ENCODE measurements around the gene KRTAP10-10.
"Not testable (repeated sequence)": the region's sequence is repeated elsewhere in the genome, so short reads cannot be mapped to it uniquely, and the experiment has no call there.

The KRTAP10-10 gene

DNA sequence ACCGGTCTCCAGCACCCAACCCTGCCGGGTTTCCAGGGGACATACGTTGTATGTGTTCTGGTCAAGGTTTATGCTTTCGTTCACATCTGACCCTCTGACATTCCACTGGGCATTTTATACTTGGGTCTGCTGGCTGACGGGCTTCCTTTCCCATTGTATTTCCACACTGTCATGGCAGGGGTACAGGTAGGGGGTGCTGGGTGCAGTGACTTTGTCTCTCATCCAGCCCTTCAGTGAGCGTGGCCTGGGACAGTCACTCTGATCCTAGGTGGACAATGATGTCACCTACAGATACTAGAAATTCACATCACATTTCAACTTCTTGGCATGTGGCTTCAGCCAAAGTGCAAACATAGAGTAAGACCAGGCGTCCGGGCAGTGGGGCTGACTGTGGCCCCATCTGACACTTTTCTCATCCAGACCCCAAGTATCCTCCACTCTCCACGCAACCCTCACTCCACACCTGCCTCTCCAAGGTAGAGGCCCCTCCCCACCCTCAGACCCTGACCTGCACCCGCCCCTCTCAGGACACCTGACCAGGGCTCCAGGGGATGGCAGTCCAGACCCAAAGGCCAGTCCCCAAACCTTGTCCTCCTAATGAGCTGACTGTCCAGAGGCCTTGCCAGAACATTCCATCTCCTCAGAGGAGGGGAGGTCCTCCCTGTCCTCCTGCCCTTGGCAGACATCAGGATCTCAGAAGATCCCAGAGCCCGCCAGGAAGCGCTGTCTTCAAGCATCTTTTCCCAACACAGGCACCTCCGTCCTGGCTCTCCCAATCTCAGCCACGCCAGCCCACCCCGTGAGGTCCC is 743 bp upstream of the KRTAP10-10 start:
- DNase-seq (ENCODE audit: low read depth in 1 of 2, low spot score in 1 of 2) = no peak
- no peak overlapping the region for H3K27ac ChIP-seq (replicated peaks)
- H3K27me3 ChIP-seq (ENCODE audit: insufficient read depth, poor library complexity, severe bottlenecking) = no peaks in the 10 kb centered on the region
- no peak for TF ChIP-seq GABPA (IDR thresholded peaks at IDR 0.05; ENCODE audit: low read depth)
- TF ChIP-seq POLR2AphosphoS5 (IDR thresholded peaks at IDR 0.05; ENCODE audit: low read depth) = no peak
- TF ChIP-seq, protein P1, sequence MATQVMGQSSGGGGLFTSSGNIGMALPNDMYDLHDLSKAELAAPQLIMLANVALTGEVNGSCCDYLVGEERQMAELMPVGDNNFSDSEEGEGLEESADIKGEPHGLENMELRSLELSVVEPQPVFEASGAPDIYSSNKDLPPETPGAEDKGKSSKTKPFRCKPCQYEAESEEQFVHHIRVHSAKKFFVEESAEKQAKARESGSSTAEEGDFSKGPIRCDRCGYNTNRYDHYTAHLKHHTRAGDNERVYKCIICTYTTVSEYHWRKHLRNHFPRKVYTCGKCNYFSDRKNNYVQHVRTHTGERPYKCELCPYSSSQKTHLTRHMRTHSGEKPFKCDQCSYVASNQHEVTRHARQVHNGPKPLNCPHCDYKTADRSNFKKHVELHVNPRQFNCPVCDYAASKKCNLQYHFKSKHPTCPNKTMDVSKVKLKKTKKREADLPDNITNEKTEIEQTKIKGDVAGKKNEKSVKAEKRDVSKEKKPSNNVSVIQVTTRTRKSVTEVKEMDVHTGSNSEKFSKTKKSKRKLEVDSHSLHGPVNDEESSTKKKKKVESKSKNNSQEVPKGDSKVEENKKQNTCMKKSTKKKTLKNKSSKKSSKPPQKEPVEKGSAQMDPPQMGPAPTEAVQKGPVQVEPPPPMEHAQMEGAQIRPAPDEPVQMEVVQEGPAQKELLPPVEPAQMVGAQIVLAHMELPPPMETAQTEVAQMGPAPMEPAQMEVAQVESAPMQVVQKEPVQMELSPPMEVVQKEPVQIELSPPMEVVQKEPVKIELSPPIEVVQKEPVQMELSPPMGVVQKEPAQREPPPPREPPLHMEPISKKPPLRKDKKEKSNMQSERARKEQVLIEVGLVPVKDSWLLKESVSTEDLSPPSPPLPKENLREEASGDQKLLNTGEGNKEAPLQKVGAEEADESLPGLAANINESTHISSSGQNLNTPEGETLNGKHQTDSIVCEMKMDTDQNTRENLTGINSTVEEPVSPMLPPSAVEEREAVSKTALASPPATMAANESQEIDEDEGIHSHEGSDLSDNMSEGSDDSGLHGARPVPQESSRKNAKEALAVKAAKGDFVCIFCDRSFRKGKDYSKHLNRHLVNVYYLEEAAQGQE (IDR thresholded peaks at IDR 0.05; ENCODE audit: insufficient replicate concordance, low read depth) = no peak
- TF ChIP-seq, protein P2, sequence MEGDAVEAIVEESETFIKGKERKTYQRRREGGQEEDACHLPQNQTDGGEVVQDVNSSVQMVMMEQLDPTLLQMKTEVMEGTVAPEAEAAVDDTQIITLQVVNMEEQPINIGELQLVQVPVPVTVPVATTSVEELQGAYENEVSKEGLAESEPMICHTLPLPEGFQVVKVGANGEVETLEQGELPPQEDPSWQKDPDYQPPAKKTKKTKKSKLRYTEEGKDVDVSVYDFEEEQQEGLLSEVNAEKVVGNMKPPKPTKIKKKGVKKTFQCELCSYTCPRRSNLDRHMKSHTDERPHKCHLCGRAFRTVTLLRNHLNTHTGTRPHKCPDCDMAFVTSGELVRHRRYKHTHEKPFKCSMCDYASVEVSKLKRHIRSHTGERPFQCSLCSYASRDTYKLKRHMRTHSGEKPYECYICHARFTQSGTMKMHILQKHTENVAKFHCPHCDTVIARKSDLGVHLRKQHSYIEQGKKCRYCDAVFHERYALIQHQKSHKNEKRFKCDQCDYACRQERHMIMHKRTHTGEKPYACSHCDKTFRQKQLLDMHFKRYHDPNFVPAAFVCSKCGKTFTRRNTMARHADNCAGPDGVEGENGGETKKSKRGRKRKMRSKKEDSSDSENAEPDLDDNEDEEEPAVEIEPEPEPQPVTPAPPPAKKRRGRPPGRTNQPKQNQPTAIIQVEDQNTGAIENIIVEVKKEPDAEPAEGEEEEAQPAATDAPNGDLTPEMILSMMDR (IDR thresholded peaks at IDR 0.05; ENCODE audit: insufficient read depth, low read length) = no peak
- no peak for TF ChIP-seq SPI1 (IDR thresholded peaks at IDR 0.05; ENCODE audit: borderline replicate concordance, low read depth)
- no peak overlapping the region for H3K4me3 ChIP-seq (replicated peaks; ENCODE audit: insufficient read depth, low read length)

DNA sequence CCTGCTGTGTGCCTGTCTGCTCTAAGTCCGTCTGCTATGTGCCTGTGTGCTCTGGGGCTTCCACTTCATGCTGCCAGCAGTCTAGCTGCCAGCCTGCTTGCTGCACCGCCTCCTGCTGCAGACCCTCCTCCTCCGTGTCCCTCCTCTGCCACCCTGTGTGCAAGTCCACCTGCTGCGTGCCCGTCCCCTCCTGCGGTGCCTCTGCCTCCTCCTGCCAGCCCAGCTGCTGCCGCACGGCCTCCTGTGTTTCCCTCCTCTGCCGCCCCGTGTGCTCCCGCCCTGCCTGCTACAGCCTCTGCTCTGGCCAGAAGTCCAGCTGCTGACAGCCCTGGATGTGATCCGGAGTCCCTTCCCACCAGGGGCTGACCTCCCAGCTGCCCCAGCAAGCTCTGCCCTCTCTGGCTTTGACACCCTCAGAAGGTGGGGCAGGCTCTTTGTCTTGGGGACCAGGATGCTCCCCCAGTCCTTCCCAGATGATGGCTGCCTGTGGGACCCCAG is 744 bp downstream of the KRTAP10-10 start:
- H3K27ac ChIP-seq (replicated peaks); H3K27me3 ChIP-seq (ENCODE audit: insufficient read depth, poor library complexity, severe bottlenecking); DNase-seq (ENCODE audit: low read depth in 1 of 2, low spot score in 1 of 2); H3K4me3 ChIP-seq (replicated peaks; ENCODE audit: insufficient read depth, low read length): not testable (repeated sequence)

DNA sequence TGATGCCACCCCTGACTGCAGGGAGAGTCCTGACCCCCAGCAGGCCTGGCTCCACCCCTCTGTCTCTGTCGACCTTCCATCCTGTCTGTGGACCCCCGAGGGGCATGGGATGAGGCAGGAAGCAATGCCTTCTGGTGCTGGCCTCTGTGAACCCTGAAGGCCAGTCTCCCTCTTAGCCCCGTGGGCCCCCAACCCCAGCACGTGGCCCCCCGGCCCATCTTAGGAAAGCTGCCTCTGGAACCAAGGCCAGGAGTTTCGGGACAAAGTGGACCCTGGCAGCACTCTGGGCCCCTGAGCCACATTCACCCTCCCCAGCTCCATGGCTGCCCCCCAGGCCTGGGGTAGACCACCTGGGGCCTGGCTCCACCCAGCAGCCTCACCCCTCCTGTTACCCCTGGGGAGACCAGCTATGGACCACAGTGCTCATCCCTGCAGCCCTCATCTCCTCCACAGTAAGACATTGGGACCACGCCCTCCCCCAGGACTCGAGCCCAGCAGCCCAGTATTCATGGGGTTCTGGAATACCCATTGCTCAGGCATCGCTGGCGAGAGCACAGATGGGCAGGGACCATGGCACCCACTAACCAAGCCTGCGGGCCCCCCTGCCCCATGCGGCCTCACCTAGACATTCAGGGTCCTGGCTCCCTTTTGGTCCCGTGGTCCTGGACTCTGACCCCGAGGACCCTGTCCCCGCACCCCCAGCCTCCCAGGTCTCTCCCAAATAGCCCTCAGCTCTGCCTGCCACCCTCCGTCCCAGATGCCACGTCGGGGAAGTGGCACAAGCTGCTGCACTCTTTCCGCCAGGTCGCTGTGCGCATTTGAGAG is 1.6 kb downstream of the KRTAP10-10 start:
- H3K27ac ChIP-seq (replicated peaks); H3K27me3 ChIP-seq (ENCODE audit: insufficient read depth, poor library complexity, severe bottlenecking); H3K4me3 ChIP-seq (replicated peaks; ENCODE audit: insufficient read depth, low read length); DNase-seq (ENCODE audit: low read depth in 1 of 2, low spot score in 1 of 2): not testable (repeated sequence)

DNA sequence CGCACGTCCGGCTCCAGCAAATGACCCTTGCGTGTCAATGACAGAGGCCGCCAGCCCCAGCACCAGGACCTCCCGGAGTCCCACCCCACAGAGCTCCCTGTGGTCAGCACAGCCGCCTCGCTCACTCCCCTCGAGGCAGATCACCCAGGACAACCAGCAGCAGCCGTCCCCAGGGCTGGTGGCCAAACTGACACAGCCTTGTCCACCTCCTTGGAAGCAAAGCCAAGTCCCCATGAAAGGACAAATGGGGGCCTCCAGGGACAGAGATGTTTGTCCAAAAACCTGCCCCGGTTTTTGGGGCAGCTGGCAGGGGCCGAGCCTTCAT is 2.1 kb downstream of the KRTAP10-10 start:
- TF ChIP-seq, protein P2 (IDR thresholded peaks at IDR 0.05; ENCODE audit: insufficient read depth, low read length) = no peak
- TF ChIP-seq POLR2AphosphoS5 (IDR thresholded peaks at IDR 0.05; ENCODE audit: low read depth) (no peak), GABPA (IDR thresholded peaks at IDR 0.05; ENCODE audit: low read depth) (no peak), SPI1 (IDR thresholded peaks at IDR 0.05; ENCODE audit: borderline replicate concordance, low read depth) (no peak)
- Histone ChIP-seq H3K27ac (replicated peaks) (no peak overlapping the region), H3K4me3 (replicated peaks; ENCODE audit: insufficient read depth, low read length) (no peak overlapping the region), H3K27me3 (ENCODE audit: insufficient read depth, poor library complexity, severe bottlenecking) (no peaks in the 10 kb centered on the region)
- no peak for DNase-seq (ENCODE audit: low read depth in 1 of 2, low spot score in 1 of 2)

DNA sequence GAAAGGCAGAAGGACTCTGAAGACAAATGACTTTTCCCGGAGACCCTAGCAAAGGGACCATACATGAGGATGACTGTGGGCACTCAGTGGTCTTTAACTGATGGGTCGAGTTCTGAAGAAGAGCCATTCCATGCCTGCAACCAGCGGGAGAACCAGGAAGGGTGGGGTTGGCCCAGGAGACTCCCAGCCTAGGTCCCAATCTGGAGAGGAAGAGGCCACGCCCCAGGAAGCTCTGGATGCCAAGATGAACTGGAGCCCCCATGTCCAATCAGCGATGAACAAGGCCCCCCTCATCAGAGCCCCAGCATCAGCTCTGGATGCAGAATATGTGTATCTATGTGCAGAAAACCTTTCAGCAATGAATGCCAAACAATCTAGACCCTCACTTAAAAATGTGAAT is 3.6 kb downstream of the KRTAP10-10 start:
- no peak for TF ChIP-seq GABPA (IDR thresholded peaks at IDR 0.05; ENCODE audit: low read depth)
- no peak for TF ChIP-seq POLR2AphosphoS5 (IDR thresholded peaks at IDR 0.05; ENCODE audit: low read depth)
- TF ChIP-seq, protein P2 (IDR thresholded peaks at IDR 0.05; ENCODE audit: insufficient read depth, low read length) = no peak
- TF ChIP-seq SPI1 (IDR thresholded peaks at IDR 0.05; ENCODE audit: borderline replicate concordance, low read depth) = no peak
- TF ChIP-seq, protein P1 (IDR thresholded peaks at IDR 0.05; ENCODE audit: insufficient replicate concordance, low read depth) = no peak
- no peak overlapping the region for H3K27ac ChIP-seq (replicated peaks)
- DNase-seq (ENCODE audit: low read depth in 1 of 2, low spot score in 1 of 2) = no peak
- no peak overlapping the region for H3K4me3 ChIP-seq (replicated peaks; ENCODE audit: insufficient read depth, low read length)
- no peaks in the 10 kb centered on the region for H3K27me3 ChIP-seq (ENCODE audit: insufficient read depth, poor library complexity, severe bottlenecking)
